Ishikawa (cell line): ENCODE data around the gene ABCC1.
A peak's percentile ranks its signal among the peaks of the same experiment; 100 is the strongest.

Experiments
- CEBPB ChIP-seq: IDR thresholded peaks from 2 replicates; pipeline ENCODE4 v1.6.1; 2012
- CREB1 ChIP-seq: IDR thresholded peaks from 2 replicates; pipeline ENCODE4 v1.6.1; 2012; ENCODE audit warnings: low read depth
- EGR1 ChIP-seq: IDR thresholded peaks from 2 replicates; pipeline ENCODE4 v1.6.1; 2012
- EP300 ChIP-seq: IDR thresholded peaks from 2 replicates; pipeline ENCODE4 v1.6.1; 2012; ENCODE audit warnings: borderline replicate concordance
- FOXM1 ChIP-seq: IDR thresholded peaks from 2 replicates; pipeline ENCODE4 v1.6.1; 2012; ENCODE audit warnings: low read depth, borderline replicate concordance
- MAX ChIP-seq: IDR thresholded peaks from 2 replicates; pipeline ENCODE4 v1.6.1; 2012
- NFIC ChIP-seq: IDR thresholded peaks from 2 replicates; pipeline ENCODE4 v1.6.1; 2012
- RAD21 ChIP-seq: IDR thresholded peaks from 2 replicates; pipeline ENCODE4 v1.6.1; 2012; ENCODE audit warnings: low read depth
- REST ChIP-seq: IDR thresholded peaks from 2 replicates; pipeline ENCODE4 v1.6.1; 2012; ENCODE audit warnings: low read depth, mild to moderate bottlenecking
- TAF1 ChIP-seq: IDR thresholded peaks from 2 replicates; pipeline ENCODE4 v1.6.1; 2012; ENCODE audit warnings: low read depth, mild to moderate bottlenecking
- TCF12 ChIP-seq: IDR thresholded peaks from 2 replicates; pipeline ENCODE4 v1.6.1; 2012; ENCODE audit warnings: low read depth
- TEAD4 ChIP-seq: IDR thresholded peaks from 2 replicates; pipeline ENCODE4 v1.6.1; 2012
- YY1 ChIP-seq: IDR thresholded peaks from 2 replicates; pipeline ENCODE4 v1.6.1; 2012; ENCODE audit warnings: low read depth
- ZBTB7A ChIP-seq: IDR thresholded peaks from 2 replicates; pipeline ENCODE4 v1.6.1; 2012; ENCODE audit warnings: low read depth
- TF ChIP-seq, protein P1 (sequence below): IDR thresholded peaks from 2 replicates; pipeline ENCODE4 v1.6.1; 2012

The ABCC1 gene

GRCh38 chr16:15903960-15904359 is 45.5 kb upstream of the ABCC1 start:
- no peak for TF ChIP-seq CEBPB
- TF ChIP-seq, protein P1, sequence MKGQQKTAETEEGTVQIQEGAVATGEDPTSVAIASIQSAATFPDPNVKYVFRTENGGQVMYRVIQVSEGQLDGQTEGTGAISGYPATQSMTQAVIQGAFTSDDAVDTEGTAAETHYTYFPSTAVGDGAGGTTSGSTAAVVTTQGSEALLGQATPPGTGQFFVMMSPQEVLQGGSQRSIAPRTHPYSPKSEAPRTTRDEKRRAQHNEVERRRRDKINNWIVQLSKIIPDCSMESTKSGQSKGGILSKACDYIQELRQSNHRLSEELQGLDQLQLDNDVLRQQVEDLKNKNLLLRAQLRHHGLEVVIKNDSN: no peak
- no peak for TF ChIP-seq EGR1
- no peak for TF ChIP-seq ZBTB7A
- TF ChIP-seq FOXM1: no peak
- TF ChIP-seq TAF1: no peak

DNA sequence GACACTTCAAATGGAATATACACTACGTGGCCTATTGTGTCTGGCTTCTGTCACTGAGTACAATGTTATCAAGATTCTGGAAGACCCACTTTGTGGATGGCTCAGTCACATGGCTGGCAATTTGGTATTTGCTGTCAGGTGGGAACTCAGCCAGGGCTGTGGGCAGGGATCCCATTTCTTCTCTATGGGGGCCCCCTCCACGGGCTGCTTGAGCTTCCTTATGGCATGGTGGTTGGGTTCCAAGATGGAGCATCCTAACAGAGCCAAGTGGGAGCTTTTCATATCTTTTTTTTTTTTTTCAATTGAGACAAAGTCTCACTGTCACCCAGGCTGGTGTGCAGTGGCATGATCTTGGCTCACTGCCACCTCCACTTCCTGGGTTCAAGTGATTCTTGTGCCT is 43.0 kb upstream of the ABCC1 start:
- TF ChIP-seq TAF1 (no peak), ZBTB7A (no peak), MAX (no peak), FOXM1 (no peak)

GRCh38 chr16:15907863-15908478 is 41.4 kb upstream of the ABCC1 start:
- no peak for TF ChIP-seq TCF12
- no peak for TF ChIP-seq CREB1
- TF ChIP-seq, protein P1: peak; percentile 97
- TF ChIP-seq FOXM1: no peak
- TF ChIP-seq YY1: no peak

GRCh38 chr16:15911198-15911597 is 38.2 kb upstream of the ABCC1 start:
- no peak for TF ChIP-seq MAX
- TF ChIP-seq TEAD4: no peak
- TF ChIP-seq TAF1: no peak

GRCh38 chr16:15913046-15913698 is 36.2 kb upstream of the ABCC1 start:
- TF ChIP-seq EP300: no peak
- TF ChIP-seq ZBTB7A: no peak
- TF ChIP-seq NFIC: no peak
- TF ChIP-seq, protein P1: no peak
- no peak for TF ChIP-seq REST
- TF ChIP-seq TAF1: no peak

DNA sequence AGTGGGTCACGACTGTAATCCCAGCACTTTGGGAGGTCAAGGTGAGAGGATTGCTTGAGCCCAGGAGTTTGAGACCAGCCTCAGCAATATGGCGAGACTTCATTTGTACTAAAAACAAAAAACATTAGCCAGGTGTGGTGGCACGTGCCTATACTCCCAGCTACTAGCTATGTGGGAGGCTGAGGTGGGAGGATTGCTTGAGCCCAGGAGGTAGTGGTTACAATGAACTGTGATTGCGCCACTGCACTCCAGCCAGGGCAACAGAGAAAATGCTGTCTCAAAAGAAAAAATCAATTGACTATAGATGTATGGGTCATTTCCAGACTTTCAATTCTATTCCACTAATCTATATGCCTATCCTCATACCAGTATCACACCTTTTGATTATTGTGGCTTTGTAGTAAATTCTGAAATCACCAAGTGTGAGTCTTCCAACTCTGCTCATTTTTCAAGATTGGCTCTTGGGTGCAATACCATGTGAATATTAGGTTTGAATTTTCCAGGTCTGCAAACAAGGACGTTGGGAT is 33.8 kb upstream of the ABCC1 start:
- TF ChIP-seq, protein P1: no peak
- no peak for TF ChIP-seq RAD21
- no peak for TF ChIP-seq EP300
- TF ChIP-seq CREB1: no peak
- no peak for TF ChIP-seq EGR1
- TF ChIP-seq CEBPB: no peak
- no peak for TF ChIP-seq TCF12
- no peak for TF ChIP-seq TEAD4
- TF ChIP-seq REST: no peak
- no peak for TF ChIP-seq TAF1
